Kidney capillary endothelial cell (primary cell): ENCODE measurements around the gene TRAPPC6A.

ENCODE experiments used
- DNase-seq: peaks from one replicate; pipeline ENCODE4 v3.0.0-alpha.2; 2018; ENCODE audit warnings: low spot score

Gene TRAPPC6A

DNA sequence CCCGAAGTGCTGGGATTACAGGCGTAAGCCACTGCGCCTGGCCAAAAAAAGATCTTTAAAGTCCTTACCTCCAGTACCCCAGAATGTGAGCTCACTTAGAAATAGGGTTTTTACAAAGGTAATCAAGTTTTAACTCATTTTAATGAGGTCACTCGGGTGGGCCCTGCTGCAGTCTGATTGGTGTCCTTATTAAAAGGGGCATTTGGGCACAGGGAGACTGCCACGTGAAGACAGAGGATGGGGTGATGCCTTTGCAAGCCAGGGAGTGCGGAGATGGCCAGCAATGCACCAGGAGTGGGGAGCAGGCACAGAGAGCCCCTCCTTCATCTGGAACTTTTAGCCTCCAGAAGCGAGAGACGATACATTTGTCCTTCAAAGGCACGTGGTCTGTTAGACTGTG is 28.9 kb downstream of the TRAPPC6A start:
- no peak for DNase-seq

- DNase-seq, result no peak
These were observed 30.0 kb downstream of the TRAPPC6A start for GRCh38 chr19:45147835-45148676.

DNA sequence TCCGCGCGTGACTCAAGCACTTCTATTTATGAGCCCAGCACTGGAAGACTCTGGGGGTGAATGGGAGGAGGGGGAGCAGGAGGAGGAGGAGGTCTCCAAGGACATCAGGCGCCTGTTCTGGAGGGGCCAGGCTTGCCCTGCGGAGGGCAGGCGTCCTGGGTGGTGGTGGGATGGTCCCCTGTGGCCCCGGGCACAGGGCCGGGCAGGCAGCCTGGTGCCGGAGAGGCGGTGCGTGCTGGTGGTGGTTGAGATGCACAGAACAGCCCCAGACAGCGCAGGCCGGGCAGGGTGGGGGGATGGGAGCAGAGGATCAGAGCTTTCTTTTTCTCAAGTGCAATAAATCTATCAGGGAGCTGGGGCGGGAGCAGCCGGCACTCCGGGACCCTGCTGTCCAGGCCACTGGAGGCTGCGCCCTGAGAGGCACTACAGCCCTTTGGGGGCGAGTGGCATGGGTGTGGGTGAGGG is 31.3 kb downstream of the TRAPPC6A start:
- no peak for DNase-seq

DNA sequence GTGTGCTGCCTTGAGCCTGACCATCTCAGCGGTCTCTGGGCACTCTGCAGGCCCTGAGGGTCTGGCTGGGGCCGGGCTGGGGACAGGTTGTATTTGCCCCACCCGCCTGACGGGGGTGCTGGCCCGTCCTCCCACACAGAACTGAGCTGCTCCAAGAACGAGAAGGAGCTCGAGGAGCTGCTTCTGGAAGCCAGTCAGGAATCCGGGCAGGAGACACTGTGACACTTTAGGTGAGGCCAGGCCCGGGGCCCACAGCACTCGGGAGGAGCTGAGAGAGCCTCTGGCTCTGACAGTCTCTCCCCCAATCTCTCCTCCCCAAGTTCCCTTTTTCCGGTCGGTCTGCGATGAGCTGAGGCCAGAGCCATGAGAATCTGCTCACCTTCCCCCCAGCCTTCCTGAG is 31.8 kb downstream of the TRAPPC6A start:
- no peak for DNase-seq

- no peak for DNase-seq
These were observed 32.5 kb downstream of the TRAPPC6A start for GRCh38 chr19:45145270-45146189.

DNA sequence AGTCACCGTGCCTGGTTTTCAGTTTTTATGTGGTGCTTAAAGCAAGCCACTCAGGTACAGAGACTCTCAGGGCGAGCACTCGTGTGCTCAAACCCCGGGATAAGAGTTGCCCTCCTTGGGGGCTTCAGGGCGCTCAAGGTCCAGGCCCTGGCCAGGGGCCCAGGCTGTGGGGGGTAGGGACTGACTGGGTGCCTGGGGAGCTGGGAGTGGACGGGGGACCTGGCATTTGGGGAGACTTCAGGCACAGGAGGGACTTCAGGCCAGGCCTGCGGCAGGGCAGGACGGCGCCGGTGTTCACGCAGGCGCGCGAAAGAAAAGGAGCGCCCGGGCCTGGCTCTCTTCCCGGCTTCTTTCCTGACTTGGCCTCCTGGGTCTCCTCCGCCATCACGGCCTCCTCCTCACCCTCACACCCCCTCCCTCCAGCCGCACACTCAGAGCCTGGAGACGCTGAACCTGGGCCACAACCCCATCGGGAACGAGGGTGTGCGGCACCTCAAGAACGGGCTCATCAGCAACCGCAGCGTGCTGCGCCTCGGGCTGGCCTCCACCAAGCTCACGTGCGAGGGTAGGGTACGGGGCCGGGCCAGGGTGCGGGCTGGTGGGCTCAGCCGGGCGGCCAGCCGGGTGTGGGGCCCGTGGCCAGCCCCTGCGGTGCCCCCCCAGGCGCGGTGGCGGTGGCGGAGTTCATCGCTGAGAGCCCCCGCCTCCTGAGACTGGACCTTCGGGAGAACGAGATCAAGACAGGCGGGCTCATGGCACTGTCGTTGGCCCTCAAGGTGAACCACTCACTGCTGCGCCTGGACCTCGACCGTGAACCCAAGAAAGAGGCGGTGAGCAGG is 33.4 kb downstream of the TRAPPC6A start:
- DNase-seq, result no peak

GRCh38 chr19:45142726-45143110 is 35.3 kb downstream of the TRAPPC6A start:
- DNase-seq, result no peak

GRCh38 chr19:45142016-45142725 is 35.9 kb downstream of the TRAPPC6A start:
- no peak for DNase-seq

- DNase-seq, result no peak
These were observed 36.7 kb downstream of the TRAPPC6A start for GRCh38 chr19:45141203-45141900.

DNA sequence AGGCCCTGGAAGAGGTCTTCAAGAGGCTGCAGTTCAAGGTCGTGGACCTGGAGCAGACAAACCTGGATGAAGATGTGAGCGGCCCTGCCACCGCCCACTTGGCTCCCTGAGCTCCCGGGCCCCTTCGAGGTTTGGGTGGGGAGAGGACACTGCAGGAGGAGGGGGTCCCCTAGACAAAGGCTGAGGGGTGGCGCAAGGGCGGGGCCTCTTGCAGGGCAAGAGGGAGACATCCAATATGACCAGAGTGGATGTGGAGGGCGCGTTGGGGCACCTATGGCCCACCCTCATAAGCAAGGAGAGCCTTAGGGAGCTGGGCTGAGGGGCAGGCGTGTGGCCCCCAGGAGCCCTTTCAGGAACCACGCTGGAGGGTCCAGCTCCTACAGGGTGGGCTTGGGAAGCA is 37.5 kb downstream of the TRAPPC6A start:
- DNase-seq, result no peak

DNA sequence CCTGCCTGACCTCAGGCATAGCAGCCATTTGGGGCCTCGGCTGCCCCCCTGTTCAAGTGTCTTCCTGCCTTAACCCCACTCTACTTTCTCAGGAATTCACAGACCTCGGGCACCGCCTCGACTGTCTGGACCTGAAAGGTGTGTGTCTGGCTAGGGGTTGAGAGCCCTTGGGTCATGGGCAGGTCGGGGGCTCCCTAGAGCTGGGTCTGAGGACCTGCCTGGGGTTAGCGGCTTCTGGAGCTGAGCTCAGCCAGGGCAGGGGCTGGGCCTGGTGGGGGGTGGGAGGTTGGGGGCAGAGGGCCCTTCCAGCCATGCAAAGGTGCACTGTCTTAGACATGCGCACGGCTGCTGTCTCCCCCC is 37.9 kb downstream of the TRAPPC6A start:
- no peak for DNase-seq

DNA sequence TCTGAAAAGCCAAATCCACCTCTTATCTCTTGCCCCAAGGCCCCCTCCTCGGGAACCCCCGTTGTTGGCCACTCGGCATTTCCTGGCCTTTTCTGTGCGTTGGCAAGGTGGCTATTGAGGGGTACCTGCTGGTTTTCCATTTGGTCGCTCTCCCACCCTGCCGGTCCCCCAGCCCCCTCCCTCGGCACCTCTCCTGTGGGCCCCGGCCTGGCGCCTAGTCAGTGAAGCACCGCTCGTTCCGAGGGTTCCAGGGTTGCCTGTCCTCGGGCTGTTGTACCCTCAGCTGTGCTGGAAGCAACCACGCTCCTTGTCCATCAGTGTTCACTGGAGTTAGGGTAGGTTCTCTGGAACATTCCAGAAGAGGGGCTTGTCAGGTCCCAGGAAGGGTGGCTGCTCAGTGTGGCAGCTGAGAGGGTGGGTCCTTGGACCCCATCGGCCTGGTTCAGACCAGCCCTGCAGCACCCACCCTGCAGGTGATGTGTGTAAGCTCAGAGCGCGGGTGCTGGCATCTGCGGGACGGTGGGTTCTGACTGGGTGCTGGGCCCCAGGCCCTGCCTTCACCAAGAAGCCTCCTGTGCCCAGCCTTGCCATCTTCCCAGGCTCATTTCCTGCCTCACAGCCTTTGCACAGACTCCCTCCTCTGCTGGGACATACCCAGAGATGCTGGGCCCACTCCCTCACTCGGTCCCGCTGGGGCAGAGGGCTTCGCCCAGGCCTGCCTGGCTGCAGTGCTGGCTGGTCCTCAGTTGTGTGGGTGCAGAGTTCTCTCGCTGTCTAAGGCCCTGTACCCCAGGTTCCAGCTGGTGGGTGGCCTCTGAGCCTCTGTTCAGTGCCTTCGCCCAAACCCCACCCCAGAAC is 38.5 kb downstream of the TRAPPC6A start:
- DNase-seq, result no peak

- no peak for DNase-seq
These were observed 39.7 kb downstream of the TRAPPC6A start for GRCh38 chr19:45138303-45138751.

- no peak for DNase-seq
These were observed 40.8 kb downstream of the TRAPPC6A start for GRCh38 chr19:45137179-45137761.

GRCh38 chr19:45136507-45137178 is 41.4 kb downstream of the TRAPPC6A start:
- DNase-seq, result no peak

- DNase-seq, result no peak
These were observed 42.7 kb downstream of the TRAPPC6A start for GRCh38 chr19:45135176-45135885.

DNA sequence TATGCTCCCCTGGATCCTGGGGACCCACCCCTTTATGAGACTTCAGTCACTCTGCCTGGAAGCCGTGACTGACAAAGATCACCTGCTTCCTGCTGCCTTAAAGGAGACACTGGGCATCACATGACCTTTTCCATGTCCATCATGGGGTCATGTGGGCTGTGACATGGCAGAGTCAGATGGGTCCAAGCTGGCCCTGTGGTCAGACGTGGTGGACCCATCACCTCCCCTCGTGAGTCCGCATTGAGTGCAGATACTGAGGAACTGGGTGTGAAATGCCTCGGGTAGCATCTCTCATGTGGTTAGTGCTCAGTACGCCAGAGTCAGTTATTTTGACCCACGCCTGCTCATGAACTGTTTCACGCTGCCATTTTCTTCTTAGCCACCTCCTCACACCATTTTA is 44.4 kb downstream of the TRAPPC6A start:
- DNase-seq, result no peak
